ENCODE data around the gene GTF2IRD1.
A peak's percentile ranks its signal among the peaks of the same experiment; 100 is the strongest.

Gene GTF2IRD1

DNA sequence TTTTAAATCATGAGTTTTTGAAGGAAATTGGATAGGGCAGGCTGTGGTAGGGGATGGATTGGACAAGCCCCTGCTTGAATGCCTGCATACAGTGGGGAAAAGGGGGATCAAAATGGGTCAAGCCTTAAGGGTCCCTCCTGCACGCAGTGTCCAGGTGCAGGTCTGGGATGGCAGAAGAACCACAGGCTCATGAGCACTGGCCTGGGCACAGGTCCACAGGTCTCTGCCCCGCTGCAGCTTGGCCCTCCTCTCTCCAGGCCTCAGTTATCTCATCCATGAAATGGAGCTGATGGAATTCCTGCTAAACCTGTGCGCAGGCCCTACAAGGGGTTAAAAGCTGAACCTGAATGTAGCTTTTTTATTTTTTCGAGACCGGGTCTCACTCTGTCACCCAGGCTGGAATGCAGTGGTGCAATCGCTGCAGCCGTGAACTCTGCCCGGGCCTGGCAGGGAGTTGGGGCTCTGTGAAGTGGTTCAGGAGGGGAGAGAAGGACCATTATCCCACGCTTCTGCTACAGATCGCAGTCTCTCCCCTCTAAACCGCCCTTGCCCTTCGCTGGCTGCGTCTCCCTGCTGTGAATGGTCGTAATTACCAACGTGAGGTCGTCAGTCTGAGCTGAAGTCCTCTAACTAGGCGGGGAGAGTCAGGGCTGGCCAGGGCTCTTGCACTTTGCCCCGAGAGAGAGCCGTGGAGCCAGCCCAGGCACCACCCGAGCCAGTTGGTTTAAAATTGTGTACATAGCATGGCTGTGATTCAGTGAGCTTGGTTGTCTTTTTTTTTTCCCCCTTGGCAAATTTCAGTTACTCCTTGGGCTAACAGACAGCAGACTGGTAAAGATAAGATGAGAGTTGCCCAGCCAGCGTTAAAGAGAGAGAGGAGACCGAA is 126.3 kb downstream of the GTF2IRD1 start:
- H3K27ac ChIP-seq, result peak overlapping the region in 20 of 21 experiments; percentile 4 to 88 (median 60)
- no peak overlapping the region for H3K4me3 ChIP-seq

DNA sequence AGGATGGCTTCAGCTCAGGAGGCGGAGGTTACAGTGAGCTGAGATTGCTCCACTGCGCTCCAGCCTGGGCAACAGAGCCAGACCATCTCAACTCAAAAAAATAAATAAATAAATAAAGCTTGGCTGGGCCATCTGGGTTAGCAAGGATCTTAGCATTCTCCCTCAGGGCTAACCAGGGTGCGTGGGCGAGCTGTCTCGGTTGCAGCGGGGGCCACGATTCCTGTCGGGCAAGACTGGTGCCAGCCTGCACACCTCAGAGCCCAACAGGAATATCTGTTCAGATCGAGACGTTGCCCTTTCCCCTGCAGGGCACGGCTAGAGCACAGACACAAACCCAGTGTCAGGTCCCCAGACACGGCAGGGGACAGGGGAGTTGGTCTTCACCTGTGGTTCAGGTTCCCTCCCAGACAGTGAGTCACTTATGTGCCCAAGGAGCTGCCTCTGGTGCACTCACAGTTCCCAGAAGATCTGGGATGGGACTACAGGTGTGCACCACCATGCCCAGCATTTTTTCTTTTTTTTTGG is 128.3 kb downstream of the GTF2IRD1 start:
- Histone ChIP-seq H3K27ac (peak overlapping the region in 17 of 21 experiments; percentile 3 to 88 (median 54)), H3K4me3 (no peak overlapping the region)

DNA sequence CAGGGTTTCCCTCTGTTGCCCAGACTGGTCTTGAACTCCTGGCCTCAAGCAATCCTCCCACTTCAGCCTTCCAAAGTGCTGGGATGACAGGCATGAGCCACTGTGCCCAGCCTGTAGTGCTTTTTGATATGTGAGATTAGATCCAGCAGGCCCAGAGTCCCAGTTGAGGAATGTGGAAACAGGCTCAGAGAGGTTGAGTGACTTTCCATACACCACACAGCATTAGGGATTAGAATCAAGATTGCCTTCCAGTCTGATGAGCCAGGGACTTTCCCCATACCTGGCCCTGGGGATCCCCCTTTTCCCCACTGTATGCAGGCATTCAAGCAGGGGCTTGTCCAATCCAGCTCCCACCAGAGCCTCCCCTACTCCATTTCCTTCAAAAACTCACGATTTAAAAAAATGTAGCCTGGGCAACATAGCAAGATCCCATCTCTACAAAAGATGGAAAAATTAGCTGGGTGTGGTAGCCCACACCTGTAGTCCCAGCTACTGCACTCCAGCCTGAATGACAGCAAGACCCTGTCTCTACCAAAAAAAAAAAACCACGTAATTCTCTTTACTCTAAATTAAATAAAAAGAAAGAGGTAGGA is 128.8 kb downstream of the GTF2IRD1 start:
- no peak overlapping the region for H3K4me3 ChIP-seq
- H3K27ac ChIP-seq, result peak overlapping the region in 15 of 21 experiments; percentile 3 to 88 (median 54)

DNA sequence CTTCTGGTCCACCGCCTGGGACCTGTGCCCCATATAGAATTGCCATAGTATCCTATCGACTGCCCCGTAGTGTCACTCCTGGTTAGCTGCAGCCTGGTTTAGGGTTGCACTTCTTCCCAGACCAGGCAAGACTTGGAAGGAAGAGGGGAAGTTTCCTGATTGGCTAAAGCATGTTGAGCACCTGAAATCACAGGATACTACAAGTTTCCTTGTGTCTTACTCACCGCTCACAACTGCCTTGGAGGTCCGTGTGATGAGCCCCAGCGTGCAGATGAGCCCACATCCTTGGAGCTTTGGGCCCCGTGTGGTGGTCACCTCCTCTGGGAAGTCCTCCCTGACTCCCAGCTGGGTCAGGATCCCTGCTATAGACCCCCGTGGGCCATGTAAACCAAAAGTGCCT is 129.9 kb downstream of the GTF2IRD1 start:
- H3K27ac ChIP-seq, result peak overlapping the region in 6 of 21 experiments; percentile 5 to 88 (median 39)

DNA sequence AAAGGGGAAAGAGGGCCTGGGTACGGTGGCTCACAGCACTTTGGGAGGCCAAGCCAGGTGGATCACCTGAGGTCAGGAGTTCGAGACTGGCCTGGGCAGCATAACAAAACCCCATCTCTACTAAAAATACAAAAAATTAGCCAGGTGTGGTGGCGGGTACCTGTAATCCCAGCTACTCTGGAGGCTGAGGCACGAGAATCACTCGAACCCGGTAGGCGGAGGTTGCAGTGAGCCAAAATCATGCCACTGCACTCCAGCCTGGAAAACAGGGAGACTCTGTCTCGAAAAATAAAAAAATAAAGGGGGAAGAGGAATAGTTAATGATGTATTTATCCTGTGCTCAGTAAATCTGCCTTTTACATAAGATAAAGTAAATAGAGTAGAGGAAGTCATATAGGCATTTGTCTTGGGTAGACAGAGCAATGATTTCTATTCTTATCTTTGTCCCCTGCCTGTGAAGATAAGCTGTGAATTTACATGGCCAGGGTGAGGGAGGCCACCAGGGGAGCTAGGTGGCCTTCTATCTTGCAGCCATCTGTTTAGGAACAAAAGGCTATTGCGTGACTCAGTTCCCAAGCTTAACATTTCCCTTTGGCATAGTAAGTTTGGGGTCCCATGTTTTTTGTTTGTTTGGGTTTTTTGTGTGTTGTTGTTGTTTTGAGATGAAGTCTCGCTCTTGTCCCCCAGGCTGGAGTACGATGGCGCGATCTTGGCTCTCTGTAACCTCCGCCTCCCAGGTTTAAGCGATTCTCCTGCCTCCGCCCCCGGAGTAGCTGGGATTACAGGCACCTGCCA is 130.7 kb downstream of the GTF2IRD1 start:
- Histone ChIP-seq H3K27ac (peak overlapping the region in 3 of 21 experiments; percentile 5 to 88 (median 41)), H3K4me3 (no peak overlapping the region)

More for the DNA sequence above, 129.9 kb downstream of the GTF2IRD1 start:
- H3K4me3 ChIP-seq, result no peak overlapping the region

DNA sequence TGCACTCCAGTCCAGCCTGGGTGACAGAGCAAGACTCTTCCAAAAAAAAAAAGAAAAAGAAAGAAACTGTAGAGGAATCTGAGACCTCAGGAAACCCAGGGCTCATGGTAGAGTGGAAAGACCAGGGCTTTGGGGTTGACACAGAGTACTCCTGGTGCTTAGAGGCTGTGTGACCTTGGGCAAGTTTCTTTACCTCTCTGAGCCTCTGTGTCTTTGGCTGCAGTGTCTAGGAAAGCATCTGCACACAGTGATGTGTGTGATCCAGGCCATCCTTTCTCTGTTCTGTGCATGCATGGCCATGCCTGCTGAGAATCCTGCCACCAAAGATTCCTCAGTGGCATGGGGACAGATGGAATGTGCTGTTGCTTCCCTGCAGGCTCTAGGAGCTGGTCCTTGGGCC is 132.1 kb downstream of the GTF2IRD1 start:
- peak overlapping the region in 8 of 21 experiments; percentile 11 to 88 (median 52) for H3K27ac ChIP-seq

DNA sequence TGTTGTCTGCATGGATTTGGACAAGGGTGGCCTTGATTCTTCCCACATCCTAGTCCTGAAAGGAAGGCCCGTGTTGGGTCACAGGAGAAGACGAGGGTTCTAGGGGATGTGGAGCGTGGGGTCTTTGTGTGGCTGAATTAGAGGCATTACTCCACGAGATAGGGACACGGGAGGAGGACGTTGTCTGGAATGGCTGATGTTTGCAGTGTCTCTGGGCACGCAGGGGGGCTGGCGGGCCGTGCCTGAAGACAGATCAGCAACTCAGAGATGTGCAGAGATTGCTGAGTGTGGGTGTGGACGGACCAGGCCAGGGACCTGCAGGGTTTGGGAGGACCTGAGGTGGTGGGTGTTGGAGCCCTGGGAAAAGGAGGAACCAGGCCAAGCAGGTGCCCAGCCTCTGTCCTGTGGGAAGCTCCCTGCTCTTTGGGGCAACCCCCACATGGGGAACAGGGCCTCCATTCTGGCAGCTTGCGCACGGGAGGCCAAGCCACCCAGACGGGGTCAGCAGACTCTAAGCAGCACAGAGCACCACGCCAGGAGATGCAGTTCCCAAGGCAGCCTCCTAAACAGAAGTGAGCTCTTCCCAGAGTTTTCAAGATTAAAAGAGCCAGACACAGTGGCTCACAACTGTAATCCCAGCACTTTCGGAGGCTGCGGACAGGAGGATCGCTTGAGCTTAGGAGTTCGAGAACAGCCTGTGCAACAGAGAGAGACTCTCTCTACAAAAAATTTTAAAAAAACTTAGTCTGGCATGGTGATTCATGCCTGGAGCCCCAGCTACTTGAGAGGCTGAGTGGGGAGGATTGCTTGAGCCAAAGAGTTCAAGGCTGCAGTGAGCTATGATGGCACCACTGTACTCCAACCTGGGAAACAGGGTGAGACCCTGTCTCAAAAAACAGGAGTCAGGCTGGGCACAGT is 132.8 kb downstream of the GTF2IRD1 start:
- Histone ChIP-seq H3K4me3 (no peak overlapping the region), H3K27ac (peak overlapping the region in 18 of 21 experiments; percentile 11 to 88 (median 58))

More for the DNA sequence above, 132.1 kb downstream of the GTF2IRD1 start:
- no peak overlapping the region for H3K4me3 ChIP-seq

DNA sequence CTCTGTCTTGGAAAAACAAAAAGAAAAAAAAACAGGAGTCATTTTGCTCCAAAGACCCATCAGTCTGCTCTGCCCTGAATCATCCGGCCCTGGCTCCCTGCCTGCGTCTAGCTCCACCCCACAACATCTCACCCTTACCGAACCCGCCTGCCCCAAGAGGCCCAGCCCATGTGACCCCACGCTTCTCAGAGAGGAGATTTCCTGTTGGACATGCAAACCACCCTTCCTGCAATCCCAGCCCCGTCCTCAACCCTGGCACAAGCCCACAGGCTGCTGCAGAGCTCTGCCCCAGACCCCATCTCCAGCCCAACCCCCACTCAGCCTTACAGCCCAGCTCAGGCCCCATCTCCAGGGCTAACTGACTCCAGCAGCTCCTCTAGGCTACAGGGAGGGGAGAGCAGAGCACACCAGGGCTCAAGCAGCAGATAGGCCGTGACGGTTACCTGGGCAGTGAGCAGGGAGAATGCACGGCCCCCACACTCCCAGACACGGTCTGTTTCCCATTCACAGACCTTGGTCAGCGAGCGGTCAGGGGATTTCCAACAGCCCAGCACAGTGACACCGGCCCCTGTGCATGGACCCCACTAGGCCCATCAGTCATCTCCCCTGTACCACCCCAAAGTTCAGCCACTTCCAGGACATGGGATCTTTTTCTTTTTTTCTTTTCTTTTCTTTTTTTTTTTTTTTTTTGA is 133.9 kb downstream of the GTF2IRD1 start:
- Histone ChIP-seq H3K27ac (peak overlapping the region in 19 of 21 experiments; percentile 12 to 88 (median 60)), H3K4me3 (no peak overlapping the region)

DNA sequence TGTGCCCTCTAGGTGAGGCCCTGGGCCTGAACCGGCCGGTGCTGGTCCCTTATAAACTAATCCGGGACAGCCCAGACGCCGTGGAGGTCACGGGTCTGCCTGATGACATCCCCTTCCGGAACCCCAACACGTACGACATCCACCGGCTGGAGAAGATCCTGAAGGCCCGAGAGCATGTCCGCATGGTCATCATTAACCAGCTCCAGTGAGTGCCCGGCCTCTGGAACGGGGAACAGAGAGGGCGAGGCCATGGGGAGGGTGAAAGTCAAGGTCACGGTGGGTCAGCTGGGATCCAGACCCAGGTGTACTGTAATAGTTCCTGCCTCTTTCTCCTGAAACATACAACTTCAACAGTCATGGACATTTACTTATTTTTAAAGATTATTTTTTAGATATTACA is 137.1 kb downstream of the GTF2IRD1 start:
- Histone ChIP-seq H3K27ac (no peak overlapping the region), H3K4me3 (no peak overlapping the region)

DNA sequence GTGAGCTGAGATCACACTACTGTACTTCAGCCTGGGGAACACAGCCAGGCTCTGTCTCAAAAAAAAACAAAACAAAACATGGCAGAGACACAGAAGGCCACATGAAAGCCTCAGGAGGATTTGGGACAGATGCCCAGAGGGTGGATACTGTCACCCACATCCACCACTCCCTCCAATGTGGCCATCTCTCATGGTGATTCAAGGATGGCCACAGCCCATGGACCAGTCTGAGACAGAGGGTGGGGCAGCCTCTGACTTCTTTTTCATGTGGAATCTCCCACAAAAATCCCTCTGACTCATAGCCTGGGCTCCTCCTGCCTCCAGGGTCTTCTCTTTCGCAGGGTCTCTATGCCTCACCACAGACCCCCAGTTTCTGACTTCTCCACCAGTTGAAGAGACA is 144.9 kb downstream of the GTF2IRD1 start:
- H3K27ac ChIP-seq, result peak overlapping the region in 4 of 21 experiments; percentile 20 to 52 (median 40)
- no peak overlapping the region for H3K4me3 ChIP-seq

DNA sequence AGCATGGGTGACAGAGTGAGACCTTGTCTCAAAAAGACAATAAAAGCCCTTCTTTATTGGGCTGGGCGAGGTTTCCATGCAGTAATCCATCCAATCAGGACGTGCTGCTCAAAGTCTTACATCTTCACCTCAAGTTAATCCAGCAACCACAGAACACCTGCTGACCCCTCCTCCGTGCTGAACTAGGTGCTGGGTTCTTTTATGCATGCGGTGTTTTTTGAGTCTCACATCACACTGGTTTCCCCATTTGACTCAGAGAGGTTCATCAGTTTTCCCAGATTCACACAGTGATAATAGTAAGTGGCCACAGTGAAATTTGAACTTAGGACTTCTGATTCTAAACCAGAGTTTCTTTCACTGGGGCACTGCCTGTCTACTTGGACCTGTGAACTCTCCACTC is 145.5 kb downstream of the GTF2IRD1 start:
- Histone ChIP-seq H3K27ac (peak overlapping the region in 5 of 21 experiments; percentile 20 to 52 (median 31)), H3K4me3 (no peak overlapping the region)

DNA sequence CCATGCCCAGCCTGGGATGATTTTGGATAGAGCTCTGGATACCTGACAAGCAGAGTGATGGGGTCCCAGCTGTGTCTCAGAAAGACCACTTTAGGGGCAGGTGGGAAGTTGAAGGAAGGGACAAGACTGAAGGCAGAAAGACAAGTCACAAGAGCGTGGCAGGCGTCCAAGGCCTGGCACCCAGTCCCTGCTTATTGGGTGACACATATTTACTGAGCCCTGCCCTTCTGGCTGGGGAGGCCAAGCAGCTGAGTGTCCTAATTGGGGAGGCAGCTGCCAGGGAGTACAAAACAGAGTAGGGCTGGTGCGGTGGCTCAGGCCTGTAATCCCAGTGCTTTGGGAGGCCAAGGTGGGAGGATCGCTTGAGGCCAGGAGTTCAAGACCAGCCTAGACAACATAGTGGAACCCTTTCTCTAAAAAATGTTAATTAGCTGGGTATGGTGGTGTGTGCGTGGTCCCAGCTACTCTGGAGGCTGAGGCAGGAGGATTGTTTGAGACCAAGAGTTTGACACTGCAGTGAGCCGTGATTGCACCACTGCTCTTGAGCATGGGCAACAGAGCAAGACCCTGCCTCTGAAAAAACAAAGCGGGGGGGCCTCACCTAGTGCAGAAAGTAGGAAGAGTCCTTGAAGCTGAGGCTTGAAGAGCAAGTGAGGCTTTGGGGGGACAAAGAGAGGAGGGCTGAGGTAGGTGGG is 150.8 kb downstream of the GTF2IRD1 start:
- no peak overlapping the region for H3K4me3 ChIP-seq
- peak overlapping the region in 15 of 21 experiments; percentile 7 to 78 (median 49) for H3K27ac ChIP-seq

DNA sequence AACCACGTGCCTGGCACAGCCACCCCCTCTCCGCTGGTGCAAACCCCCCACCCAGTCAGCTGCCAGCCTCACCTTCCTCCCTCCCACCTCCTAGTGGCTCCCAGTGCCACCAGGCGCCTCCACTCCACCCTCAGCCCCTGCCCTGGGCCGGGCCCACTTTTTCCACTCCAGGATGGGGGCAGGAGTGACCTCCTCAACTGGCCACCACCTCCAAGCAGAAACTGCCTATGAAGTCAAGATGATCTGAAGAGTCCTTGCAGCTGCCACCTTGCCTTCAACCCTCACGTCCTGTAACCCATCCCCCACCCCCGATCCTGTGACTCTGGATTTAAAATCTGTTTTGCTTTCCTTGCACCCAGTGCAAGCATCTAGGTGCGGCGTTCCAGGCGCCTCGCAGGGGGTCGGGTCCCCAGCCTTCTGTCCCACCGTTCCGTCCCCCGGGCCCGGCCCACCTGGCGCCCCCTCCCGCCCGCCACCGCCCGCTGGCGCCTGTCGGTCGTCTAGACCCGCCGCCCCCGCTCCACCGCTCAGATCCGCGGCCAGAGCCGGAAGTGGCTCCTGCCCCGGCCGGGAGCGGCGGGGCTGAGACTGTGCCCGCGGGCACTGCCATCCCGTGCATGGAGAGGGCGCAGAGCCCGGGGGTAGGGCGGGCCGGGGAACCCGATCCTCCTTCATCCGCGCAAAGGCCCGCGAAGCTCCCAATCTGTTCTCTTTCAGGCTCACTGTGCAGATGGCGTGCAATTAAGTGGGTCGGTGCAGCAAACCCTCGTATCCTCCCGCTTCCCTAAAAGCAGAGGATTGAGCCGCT is 152.6 kb downstream of the GTF2IRD1 start:
- Histone ChIP-seq H3K27ac (peak overlapping the region in 19 of 21 experiments; percentile 17 to 81 (median 69)), H3K4me3 (peak overlapping the region; percentile 22 to 41 (median 36))

DNA sequence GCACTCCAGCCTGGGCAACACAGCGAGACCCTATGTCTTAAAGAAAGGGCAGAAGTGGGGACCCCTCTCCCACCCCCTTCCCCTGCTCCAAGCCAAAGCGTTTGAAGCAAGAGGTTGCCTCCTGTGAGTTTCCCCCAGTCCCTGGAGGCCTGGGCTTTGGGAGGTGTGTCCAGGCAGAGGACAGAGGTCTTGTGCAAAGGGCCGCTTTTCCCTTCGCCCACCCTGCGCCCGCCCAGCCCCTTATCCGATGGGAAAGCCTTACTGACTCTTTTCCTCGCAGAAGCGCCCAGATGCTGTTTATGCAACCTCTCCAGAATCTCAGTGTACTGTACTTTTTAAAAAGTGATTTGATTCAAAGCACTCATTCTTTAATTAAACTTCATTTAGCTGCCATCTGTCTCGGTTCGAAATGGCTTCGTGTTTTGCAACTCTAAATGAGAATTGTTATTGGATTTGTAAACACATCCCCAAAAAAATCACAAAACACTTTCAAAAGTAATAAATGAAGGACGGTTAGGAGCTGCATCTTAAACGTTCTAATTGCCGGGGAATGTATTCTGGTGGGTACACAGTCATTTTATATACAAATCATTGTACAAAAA is 153.3 kb downstream of the GTF2IRD1 start:
- Histone ChIP-seq H3K4me3 (peak overlapping the region in 6 of 7 experiments; percentile 22 to 41 (median 36)), H3K27ac (peak overlapping the region in 18 of 21 experiments; percentile 17 to 81 (median 69))

DNA sequence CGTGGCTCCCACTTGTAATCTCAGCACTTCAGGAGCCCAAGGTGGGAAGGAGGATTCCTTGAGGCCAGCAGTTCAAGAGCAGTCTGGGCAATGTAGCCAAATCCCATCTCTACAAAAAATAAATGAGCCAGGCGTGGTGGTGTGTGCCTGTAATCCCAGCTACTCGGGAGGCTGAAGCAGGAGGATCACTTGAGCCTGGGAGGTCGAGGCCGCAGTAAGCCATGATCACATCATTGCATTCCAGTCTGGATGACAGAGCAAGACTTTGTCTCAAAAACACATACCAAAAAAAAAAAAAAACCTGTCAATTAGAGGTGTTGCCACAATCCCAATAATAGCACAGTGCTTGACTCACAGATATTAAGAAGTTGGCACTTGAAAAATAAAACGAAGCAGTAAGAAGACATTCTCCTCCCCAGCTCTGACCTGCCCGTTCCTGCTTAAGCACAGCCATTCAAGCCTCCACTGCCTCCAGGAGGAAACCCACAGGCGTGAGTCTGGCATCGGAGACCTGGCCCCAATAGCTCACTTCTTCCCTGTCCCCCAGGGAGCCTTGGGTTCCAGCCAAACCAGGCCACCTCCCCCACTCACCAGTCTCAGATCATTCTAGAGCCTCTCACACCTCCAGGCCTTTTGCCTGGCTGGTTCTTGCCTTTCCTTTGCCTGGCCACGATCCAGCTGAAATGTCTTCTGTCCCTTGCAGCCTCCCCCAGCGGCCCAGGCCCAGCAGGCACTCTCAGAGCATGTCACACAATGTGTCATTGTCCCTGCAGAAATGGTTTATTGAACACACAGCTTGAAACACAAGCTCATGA is 158.5 kb downstream of the GTF2IRD1 start:
- Histone ChIP-seq H3K4me3 (no peak overlapping the region), H3K27ac (peak overlapping the region in 14 of 21 experiments; percentile 1 to 61 (median 41))
